Measurements from ENCODE around the gene STAU1.
"Not testable (repeated sequence)": the region's sequence is repeated elsewhere in the genome, so short reads cannot be mapped to it uniquely, and the experiment has no call there.

Gene STAU1

DNA sequence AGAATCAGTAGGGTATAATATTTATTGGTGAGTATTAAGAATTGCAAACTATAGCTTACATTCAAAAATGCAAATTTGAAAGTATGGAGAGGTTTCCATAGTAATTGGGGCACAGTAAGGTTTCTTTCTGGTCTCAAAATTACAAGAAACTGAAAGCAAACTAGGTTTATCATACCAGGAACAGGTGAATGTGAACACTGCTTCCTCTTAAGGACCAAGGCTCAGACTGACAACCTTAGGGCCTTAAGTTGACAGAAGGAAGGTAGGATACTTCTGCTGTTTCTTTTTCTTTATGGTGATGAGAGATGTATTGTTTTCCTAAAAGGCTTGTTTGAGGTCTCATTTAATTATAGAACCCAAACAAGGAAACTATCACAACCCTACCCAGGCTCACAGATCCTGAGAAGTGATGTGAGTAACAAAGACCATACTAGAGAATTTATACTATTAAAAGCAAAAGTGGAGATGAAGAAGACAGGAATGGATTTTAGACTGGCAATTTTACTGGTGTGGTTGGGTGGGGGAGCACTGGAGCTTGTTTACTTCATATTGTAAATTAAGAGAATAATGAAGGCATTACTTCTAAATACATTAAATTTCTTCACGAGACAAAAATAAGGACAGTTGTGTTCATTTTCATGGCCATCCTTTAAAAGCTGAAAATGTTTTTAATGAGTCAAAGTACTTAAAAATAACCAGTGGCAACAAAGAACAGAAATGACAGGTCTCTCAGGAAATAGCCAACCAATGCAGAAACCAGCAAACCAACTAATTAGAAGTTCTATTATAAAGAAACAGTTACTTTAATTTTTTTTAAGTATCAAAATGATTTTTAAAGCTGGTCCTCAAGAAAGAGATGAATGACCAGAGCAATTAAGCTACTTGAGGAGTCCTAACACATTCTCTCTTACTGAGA, 21.3 kb downstream of the STAU1 start:
- DNase-seq (ENCODE audit: low read depth, low spot score), result no peak

DNA sequence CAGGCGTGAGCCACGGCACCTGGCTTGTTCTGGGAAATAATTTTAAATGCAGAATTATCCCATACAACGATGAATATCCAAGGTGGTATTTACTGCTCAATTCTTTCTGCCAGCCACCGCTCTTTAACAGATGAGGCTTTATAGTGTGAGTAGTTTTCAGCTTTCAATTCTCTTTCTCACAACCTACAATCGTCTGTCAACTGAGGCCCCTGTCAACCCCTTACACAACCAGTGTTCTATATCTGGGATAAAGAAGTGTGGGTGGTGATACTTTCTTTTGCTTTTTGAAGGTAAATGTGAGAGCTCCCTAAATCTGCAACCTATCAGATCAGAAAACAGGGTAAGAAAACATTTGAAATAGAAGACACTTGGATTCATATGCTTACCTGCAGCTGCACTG, 22.5 kb downstream of the STAU1 start:
- DNase-seq (ENCODE audit: low read depth, low spot score), result no peak

DNA sequence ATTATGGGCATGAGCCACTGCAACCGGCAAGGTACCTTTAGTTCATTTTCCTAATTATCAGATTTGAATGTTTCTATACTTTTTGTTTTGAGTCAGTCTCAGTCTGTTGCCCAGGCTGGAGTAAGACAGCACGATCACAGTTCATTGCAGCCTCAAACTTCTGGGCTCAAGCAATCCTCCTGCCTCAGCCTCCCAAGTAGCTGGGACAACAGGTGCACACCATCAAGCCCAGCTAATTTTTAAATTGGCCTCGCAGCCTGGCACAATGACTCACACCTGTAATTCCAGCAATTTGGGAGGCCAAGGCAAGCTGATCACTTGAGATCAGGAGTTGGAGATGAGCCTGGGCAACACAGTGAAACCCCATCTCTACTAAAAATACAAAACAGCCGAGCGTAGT, 24.4 kb downstream of the STAU1 start:
- no peak for DNase-seq (ENCODE audit: low read depth, low spot score)

DNA sequence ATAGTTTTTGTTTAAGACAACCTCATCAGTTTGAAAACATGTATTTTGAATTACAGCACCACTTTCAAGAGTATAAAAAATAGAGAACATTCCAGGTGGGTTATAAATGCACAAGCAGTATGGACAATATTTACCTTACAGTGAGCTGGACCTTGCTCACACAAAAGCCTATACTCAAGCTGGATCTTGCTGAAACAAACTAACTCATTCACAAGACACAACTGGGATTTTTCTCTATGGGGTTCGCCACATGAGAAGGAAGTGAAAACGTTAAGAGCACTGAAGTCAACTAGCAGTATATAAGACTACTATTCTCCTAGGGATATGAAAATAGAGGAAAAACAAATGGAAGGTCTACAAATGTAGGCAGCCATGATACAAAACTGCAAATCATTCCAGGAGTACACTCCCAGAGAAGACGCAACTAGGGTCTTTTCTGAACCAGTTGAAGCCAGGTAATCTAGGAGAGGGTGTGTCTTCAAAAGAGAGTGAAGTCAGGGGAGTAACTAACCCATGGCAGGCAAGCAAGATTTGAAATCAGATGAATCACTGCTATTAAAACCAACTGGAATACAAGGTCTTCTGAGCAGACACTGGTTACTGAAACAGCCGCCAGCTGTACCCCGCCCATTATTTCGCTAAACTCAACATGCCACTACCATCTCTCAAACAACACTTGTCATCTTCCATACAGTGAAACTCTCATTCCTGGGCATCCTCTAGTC, 26.5 kb downstream of the STAU1 start:
- DNase-seq (ENCODE audit: low read depth, low spot score), result no peak

DNA sequence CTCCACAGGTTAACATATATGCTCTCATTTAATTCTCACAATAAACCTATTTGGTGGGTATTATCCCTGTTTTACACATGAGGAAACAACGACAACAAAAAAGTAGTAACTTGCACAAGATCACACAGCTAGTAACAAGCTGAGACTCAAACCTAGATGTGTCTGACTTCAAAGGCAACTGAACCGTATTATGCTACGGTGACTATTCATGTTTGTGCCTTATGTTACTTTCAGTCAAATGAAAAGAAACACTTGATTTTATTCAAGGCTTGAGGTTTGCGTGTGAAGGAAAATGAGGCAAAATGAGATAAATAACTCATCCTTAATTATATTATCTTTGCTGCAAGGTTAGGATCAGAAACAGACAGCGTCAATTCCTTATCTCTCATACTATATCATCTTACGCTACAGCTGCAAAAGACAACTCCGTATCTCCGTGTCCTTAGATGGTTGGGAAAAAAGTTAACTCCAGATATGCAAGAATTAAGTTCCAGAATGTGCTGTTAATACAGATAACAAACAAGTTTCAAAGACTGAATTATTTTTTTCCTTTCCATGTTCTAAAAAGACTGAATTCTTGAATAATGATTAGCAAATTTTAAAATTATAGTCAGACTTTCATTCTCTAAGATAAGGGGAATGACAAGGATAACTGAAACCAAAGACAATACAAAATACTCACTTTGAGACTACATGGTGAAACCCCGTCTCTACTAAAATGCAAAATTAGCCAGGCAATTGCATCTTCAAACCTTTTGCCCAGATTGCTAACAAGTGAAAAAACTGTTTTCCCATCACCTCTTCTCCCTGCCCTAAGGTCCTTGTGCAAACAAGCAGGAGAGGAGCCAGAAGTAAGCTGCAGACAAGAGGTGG, 27.8 kb downstream of the STAU1 start:
- no peak for DNase-seq (ENCODE audit: low read depth, low spot score)

DNA sequence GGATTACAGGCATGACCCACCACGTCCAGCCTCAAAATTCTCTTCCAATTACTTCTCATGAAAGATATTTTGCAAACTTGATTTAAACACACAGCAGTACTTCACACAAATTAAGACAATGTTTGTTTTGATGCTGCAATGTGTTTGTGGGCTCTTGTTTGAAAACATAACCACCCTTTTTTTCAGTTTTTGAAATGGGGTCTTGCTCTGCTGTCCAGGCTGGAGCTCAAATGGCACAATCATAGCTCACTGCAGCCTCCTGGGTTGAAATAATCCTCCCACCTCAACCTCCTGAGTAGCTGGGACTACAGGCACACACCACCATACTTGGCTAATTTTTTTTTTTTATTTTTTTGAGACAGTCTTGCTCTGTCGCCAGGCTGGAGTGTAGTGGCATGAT, 31.0 kb downstream of the STAU1 start:
- DNase-seq (ENCODE audit: low read depth, low spot score), result no peak

DNA sequence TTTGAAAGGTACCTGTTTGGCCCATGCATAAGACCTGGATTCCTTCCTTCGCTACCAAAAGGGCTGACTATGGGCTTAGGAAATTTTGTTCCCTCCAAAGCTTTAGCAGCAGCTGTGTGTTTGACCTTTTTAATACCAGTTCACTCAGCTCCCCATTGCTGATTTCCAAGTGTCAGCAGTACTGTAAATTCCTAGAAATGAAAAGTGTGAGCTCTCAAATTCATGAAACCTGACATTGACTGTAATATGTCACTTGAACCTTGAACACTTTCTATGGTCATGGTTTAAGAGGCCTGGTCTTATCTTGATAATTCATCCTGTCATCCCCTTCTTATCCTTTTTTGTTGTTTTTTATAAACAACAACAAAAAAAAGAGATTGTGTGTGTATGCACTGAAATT, 31.7 kb downstream of the STAU1 start:
- no peak for DNase-seq (ENCODE audit: low read depth, low spot score)

DNA sequence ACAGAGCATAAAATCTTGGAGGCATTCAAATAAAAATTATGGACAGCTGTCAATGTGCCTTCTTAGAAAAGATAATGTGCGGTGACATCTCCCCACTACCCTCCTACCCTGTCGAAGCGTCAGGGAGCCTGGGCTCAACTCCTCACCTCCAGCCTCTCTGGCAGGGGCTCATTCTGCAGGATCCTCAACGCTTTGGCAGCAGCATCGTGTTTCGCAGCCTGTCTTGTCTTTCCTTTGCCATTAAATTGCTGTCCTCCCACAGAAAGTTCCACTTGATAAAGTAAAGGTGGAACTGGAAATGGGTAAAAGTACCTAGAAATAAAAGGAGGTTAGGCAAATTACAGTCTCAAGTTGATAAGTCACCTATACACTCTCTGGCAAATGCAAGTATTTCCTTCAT, 36.7 kb downstream of the STAU1 start:
- DNase-seq (ENCODE audit: low read depth, low spot score), result no peak

DNA sequence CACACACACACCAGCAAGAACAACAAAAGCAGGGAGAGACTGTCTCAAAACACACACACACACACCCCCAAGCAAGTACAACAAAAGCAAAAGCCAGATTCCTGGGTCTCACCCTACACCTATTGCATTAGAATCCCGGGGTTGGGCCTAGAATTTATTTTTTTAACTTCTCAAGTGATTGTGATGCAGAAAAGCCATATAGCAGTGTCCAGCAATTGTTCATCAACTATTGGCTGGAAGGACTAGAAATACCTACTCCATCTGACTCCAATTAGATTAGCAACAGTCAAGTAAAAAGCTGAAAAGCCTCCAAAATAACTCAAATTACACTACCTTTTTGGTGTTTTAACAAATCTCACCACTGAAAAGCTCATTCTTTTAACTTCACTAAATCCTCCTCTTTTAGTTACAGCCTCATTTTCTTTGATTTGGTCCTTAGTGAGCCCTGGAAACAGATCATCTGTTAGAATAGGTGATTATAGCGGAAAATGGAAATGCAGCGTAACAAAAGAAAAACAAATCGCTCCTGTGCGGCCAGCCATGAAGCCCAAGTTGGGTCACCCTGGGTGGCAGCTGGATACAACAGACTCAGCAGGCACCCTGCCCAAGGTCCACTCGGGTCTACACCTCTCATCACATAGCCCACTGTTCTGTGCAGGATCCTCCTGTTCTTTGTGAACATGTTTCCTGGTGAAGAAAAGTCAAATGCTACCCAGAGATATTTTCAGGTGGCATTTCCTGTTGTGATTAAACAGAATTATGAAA, 38.7 kb downstream of the STAU1 start:
- no peak for DNase-seq (ENCODE audit: low read depth, low spot score)

DNA sequence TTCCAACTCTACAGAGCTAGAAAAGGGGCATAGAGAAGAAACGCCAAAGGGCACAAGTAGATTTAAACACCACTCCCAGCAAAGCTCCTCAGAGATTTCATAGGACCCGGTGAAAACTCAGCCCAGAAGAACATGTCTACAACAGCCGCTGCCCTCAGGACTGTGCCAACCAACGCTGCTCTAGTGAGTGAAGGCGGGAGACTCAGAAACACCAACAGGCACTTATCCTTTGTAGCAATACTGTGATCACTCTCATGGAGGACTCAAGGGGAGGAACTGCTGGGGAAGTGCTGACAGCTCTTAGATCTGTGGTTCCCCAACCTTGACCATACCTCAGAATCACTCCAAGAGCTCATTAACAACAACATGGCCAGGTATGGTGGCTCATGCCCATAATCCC, 39.5 kb downstream of the STAU1 start:
- no peak for DNase-seq (ENCODE audit: low read depth, low spot score)

DNA sequence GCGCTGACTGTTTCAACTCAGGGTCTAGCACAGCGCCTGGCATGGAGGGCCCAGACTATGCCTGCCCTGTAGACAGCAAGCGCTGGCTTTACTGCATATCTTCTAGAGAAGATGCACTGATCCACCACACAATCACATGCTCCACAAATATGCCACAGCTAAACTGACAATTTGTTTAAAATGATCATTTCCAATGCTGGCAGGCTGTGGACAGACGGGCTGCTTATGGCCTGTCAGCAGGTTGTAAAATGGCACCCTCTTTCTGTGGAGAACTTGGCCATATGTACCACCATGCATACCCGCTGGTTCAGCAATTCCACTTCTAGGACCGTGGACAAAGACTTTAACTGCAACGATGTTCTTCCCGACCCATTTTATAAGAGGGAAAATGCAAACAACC, 40.8 kb downstream of the STAU1 start:
- no peak for DNase-seq (ENCODE audit: low read depth, low spot score)

DNA sequence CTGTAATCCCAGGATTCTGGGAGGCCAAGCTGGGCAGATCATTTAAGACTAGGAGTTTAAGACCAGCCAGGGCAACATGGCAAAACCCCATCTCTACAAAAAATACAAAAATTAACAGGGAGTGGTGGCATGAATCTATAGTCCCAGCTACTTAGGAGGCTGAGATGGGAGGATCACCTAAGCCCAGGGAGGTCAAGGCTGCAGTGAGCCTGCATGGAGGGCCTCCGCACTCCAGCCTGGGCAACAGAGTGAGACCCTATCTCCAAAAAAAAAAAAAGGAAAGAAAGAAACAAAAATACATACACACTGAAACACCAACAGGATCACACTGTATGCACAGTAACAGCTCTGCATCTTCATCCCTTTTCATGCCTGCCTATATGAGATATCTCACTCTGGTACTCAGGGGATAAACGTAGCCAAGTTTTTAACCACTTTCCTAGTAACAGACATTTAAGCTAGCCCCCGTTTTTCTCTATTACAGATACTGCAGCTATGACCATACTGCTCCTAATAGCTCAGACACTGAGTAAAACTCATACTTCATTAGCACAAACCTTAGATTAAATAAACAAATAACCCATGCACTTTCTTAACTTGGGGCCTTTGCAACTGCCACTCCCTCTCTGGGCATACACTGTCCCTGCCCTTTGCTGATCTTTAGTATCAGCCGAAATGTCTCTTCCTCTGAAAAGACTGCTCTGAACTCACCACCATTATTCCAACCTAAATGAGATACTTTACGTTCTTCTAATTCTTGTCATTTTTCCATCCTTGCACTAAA, 41.5 kb downstream of the STAU1 start:
- DNase-seq (ENCODE audit: low read depth, low spot score), result no peak

DNA sequence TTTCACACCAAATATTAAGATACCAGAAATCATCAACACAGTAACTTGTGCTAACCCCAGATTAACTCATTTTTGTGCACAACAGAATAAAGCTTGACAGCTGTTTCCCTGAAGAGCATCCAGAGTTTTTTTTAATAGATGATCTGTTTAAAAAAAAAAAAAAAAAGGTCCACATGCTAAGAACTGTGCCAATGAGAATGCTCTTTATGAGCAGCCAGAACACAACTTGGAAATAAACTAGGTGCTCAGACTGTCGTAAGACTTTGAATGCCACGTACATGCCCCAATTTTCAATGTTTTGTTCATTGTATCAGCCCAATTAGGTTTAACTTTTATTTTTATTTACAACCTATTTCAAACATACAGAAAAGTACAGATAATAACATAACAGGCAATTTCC, 47.3 kb downstream of the STAU1 start:
- DNase-seq (ENCODE audit: low read depth, low spot score), result no peak

DNA sequence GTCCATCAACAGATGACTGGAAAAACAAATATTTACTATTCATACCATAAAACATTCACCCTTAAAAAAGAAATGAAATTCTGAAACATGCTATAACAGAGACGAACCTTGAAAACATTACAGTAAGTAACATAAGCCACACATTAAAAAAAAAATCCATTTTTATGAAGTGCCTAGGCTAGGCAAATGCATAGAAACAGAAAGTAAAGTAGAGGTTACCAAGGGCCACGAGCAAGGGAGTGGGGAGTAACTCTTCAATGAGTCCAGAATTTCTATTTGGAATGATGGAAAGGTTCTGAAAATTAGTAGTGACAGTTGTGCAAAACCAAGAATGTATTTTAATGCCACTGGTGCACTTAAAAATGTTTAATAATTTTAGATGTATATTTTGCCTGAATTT, 47.7 kb downstream of the STAU1 start:
- no peak for DNase-seq (ENCODE audit: low read depth, low spot score)

DNA sequence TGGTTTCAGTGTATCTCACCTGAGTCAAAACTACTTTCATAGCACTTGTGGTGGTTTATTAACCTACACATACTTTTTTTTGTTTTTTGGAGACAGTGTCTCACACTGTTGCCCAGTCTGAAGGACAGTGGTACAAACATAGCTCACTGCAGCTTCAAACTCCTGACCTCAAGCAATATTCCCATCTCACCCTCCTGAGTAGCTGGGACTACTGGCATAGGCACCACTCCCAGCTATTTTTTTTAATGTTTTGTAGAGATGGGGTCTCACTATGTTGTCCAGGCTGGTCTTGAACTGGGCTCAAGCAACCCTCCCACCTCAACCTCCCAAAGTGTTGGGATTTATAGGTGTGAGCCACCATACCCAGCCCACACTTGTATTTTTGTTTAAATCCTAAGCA, 49.7 kb downstream of the STAU1 start:
- no peak for DNase-seq (ENCODE audit: low read depth, low spot score)

DNA sequence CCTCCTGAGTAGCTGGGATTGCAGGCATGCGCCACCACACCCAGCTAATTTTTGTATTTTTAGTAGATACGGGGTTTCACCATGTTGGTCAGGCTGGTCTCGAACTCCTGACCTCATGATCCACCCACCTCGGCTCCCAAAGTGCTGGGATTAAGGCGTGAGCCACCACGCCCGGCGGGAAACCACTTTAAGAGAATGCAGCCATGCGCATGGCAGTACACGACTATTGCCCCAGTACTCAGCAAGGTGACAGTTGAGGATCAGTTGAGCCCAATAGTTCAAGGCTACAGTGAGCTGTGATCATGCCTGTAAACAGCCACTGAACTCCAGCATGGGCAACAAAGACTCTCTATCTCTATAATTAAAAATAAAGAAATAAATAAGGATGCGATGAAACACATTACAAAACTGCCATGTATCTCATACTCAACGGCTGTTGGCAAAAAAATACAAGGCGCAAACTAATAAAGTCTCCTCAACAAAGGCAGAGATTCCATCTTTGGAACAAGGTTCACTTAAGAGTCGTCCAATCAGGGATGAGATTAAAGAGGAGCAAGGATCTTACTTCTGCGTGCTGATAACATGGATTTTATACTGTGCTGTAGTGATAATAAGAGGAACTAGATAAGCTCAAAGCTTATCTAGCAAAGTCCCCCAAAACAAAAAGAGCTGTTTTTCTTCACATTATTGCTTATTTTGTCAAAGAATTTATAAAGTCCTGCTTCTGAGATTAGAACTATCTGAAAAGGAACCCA, 51.1 kb downstream of the STAU1 start:
- no peak for DNase-seq (ENCODE audit: low read depth, low spot score)

DNA sequence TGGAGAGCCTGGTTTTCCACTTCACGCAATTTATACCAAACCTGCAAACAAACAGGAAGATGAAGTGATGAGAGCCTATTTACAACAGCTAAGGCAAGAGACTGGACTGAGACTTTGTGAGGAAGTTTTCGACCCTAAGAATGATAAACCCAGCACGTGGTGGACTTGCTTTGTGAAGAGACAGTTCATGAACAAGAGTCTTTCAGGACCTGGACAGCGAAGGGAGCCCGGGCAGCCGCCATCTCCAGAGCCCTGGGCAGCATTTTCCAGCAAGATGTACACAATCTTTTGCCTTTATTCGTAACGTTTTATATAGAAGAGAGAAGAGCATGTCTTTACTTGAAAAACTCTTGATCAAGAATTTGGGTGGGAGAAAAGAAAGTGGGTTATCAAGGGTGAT, 53.3 kb downstream of the STAU1 start:
- not testable (repeated sequence) for DNase-seq (ENCODE audit: low read depth, low spot score)

DNA sequence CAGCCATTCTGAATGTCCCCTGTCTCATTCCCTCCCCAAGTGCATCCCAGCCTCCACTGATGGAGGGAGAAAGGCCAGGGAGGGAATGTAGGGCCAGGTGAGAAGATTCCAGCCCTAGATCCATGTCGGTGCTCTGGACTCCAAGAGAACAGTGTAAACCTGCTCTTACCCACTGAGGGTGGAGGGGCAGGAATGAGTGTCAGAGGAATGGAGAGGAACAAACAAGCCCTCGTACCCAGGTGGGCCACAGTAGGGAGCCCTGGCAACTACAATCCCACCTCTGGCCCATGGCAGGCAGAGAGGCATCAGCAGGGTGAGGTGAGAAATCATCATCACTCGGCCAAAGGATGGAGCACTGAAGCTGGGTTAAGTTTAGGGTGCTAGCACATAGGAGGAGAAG, 54.6 kb downstream of the STAU1 start:
- no peak for DNase-seq (ENCODE audit: low read depth, low spot score)

DNA sequence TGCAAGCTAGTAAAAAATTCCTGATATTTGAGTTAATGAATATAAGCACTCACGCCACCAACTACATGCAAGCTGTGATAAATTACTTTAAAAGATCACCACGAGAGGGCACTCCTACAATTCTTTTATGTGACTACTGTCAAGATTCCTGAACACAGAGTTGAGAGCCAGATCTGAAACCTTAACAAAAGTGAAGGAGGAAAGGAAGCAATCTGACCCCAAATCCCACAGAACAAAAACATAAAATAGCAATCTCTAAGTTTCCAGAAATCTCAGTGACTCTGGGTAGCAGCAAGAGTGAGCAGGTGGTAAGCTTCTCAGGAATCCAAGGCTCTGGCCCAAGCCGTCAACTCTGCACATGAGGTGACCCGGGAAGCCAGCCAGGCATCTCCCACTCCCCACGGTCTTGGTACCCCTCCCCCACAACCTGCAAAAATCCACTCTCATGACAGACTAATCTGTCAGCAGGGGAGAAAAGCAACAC, 55.1 kb downstream of the STAU1 start:
- DNase-seq (ENCODE audit: low read depth, low spot score), result peak; percentile 40

DNA sequence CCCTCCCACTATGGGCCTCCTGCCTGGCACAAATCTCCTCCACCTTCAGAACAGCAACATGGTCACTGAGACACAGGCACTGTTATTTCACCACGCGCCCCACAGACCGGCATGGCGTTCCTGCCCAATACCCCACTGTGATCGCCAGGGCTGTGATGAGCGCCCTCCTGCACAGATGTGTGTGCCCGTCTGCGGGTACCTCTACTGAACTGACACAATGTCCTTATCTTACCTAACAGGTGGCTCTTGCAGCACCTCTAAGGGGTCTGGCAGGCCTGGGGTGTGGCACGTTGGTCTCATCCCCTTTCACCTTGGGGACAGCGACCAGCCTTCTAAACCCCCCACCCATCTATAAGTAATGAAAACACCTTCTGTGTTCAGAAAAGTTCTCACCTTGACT, 64.2 kb downstream of the STAU1 start:
- DNase-seq (ENCODE audit: low read depth, low spot score), result no peak

All from iPS DF 19.7 (cell line).